Astrocyte of the cerebellum (primary cell): ENCODE data around the gene IQSEC1.

Experiments used
- DNase-seq: peaks from one replicate; pipeline ENCODE4 v3.0.0-alpha.2; 2011; ENCODE audit warnings: low read depth
- H3K4me3 ChIP-seq: 2 replicates; pipeline ENCODE4 v1.5.1; 2011; ENCODE audit warnings: mild to moderate bottlenecking, low read depth, low read length, moderate library complexity
- CTCF ChIP-seq: IDR thresholded peaks from 2 replicates; pipeline ENCODE4 v1.5.1; 2012; ENCODE audit warnings: low read length, low read depth, moderate library complexity, mild to moderate bottlenecking; ENCODE audit errors: missing control alignments
- in situ Hi-C: cut with HindIII; loops from 2 replicates; pipeline ENCODE4 v1.10.0; 2017; ENCODE audit warnings: low sequenced_read_pairs

The IQSEC1 gene

DNA sequence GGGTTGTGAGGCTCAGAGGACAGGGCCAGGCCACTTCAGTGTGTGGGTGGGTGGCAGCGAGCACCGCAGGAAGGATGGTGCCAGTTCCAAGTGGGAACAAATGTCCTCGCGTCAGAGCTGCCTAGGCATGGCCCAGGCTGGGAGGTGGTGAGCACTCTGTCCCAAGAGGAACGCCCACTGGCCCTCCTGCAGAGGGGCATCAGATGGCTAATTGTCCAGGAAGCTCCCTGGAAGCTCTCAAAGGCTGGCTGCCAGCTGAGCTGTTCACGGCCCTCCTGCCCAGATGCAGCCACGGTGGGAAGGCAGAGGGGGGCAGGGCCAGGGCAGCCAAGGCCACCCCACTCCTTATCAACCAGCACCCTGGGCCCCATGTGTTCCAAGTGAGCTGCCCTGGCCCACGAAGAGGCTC lies 55.2 kb downstream of the IQSEC1 start:
- DNase-seq = no peak
- in situ Hi-C loops = no loop called here
- TF ChIP-seq CTCF = no peak
- no peak overlapping the region for H3K4me3 ChIP-seq

DNA sequence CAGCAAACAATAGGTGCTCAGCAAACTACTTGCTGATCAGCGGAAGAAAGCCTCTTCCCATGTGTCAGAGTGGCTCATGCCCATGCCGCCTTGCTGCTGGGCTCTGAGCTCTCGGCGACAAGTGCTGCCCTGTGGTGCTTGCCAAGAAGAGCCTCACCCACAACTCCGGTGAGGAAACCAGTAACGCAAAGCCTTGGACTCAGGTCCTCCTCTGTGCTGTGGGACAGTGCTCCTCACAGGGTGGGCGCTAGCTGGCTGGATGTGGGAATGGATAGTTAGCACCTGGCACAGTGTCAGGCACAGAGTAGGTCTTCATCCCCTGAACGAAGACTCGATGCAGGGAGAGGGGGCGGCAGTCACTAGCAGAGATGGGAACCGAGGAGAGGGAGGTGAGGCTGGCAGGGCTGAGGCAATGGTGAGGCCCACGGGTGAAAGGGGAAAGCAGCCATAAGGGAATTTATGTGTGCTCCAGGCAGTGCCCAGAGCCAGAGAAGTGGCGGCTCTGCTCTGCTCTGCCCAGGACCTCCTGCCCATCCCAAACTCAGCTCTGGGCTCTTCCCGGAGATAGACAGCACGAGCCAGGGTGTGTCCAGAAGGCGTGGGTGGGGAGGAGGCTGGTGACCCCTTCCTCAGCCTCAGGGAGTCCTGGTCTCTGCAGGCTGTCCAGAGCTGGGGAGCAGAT lies 55.7 kb downstream of the IQSEC1 start:
- in situ Hi-C loops = no loop called here
- DNase-seq = no peak
- H3K4me3 ChIP-seq = no peak overlapping the region
- no peak for TF ChIP-seq CTCF

DNA sequence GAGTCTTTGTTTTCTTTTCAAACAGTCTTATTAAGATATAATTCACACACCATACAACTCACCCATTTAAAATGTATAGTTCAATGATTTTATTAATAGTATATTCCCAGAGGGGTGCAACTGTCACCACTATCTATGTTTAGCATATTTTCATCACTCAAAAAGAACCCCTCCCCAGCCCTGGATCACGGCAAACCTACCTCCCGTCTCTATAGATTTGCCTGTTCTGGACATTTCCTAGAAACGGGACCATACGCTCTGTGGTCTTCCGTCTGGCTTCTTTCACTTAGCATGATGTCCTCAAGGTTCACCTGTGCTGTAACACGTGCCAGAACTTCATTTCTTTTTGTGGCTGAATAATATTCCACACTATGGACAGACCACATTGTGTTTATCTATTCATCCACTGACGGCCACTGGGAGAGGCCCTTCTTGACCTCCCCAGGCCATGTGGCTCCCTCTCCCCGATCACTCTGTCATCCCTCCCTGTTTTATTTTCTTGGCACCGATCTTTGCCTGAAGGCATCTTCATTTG lies 56.4 kb downstream of the IQSEC1 start:
- TF ChIP-seq CTCF = no peak
- DNase-seq = no peak
- no peak overlapping the region for H3K4me3 ChIP-seq
- in situ Hi-C loops = no loop called here

DNA sequence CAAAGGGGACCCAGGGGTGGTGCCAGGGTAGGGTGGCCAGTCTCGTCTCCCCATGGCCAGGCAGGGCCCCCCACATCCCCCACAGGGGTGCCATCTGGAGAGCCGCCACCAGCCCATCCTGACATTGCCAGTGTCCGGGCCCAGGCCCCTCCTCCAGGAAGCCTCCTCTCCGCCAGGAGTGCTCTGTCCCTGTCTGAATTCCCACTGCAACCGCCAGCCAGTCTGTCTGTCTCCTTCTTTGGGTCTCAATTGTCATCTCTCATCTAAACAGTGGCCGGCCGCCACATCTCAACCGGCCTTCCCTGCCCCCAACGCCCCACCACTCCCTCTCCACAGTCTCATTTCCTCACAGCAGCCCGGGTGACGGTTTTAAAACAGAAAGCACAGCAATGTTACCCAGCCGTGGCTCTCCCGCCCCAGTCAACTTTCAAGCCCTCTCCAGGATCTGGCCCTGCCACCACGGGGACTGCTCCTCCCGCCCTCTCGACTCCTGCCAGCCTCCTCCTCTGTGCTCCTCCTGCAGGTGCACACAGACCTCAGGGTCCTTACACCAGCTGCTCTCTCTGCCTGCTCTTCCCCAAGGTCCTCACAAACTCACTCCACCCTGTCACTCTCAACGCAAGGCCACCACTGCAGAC lies 57.0 kb downstream of the IQSEC1 start:
- in situ Hi-C loops = no loop called here
- H3K4me3 ChIP-seq = no peak overlapping the region
- DNase-seq = no peak
- no peak for TF ChIP-seq CTCF

- no peak overlapping the region for H3K4me3 ChIP-seq
- DNase-seq = no peak
Measured at GRCh38 chr3:13015286-13016082, 57.7 kb downstream of the IQSEC1 start.

More at GRCh38 chr3:13015286-13016082, 57.7 kb downstream of the IQSEC1 start:
- in situ Hi-C loops = no loop called here
- TF ChIP-seq CTCF = no peak
